Stimulated activated CD4-positive, alpha-beta T cell treated with anti-CD3 and anti-CD28 coated beads, TNF-alpha, amount 100 ng/mL, for 24 hours (primary cell): ENCODE data around the gene SCD5.

Source experiments
- DNase-seq, 3 experiments: peaks; one replicate each; pipeline ENCODE4 v3.0.0-alpha.2; 2020; ENCODE audit warnings: low read depth in 3 of 3

The SCD5 gene

GRCh38 chr4:82589756-82590155 lies 208.8 kb downstream of the SCD5 start:
- DNase-seq = no peak

- no peak for DNase-seq
Observed at GRCh38 chr4:82588771-82589270, 209.8 kb downstream of the SCD5 start.

GRCh38 chr4:82587826-82588540 lies 210.6 kb downstream of the SCD5 start:
- no peak for DNase-seq

- DNase-seq = no peak
Observed at GRCh38 chr4:82585690-82586435, 212.7 kb downstream of the SCD5 start.

GRCh38 chr4:82584931-82585330 lies 213.7 kb downstream of the SCD5 start:
- no peak for DNase-seq

- no peak for DNase-seq
Observed at GRCh38 chr4:82583897-82584587, 214.6 kb downstream of the SCD5 start.

GRCh38 chr4:82579932-82580331 lies 218.7 kb downstream of the SCD5 start:
- DNase-seq = no peak
